Stimulated activated CD8-positive, alpha-beta memory T cell treated with anti-CD3 and anti-CD28 coated beads, Interleukin-7, amount 100 ng/mL, for 1 hour (primary cell): ENCODE measurements around the gene SNPH.

Experiments used
- DNase-seq, 2 donors: peaks; one replicate each; pipeline ENCODE4 v3.0.0-alpha.2; 2020; ENCODE audit warnings: low read depth in 2 of 2

The SNPH gene

GRCh38 chr20:1306316-1307135 is 40.4 kb downstream of the SNPH start:
- no peak for DNase-seq

GRCh38 chr20:1307171-1307570 is 41.1 kb downstream of the SNPH start:
- DNase-seq, result no peak

- no peak for DNase-seq
Measured at GRCh38 chr20:1307571-1307971, 41.5 kb downstream of the SNPH start.

- DNase-seq, result no peak
Measured at GRCh38 chr20:1308067-1308701, 42.1 kb downstream of the SNPH start.

GRCh38 chr20:1308702-1309095 is 42.6 kb downstream of the SNPH start:
- no peak for DNase-seq

- DNase-seq, result no peak
Measured at GRCh38 chr20:1309439-1309847, 43.3 kb downstream of the SNPH start.

- no peak for DNase-seq
Measured at GRCh38 chr20:1310071-1310470, 44.0 kb downstream of the SNPH start.

GRCh38 chr20:1310506-1311190 is 44.6 kb downstream of the SNPH start:
- no peak for DNase-seq

- DNase-seq, result no peak
Measured at GRCh38 chr20:1312308-1312707, 46.2 kb downstream of the SNPH start.

GRCh38 chr20:1312904-1313235 is 46.8 kb downstream of the SNPH start:
- DNase-seq, result no peak

GRCh38 chr20:1313236-1313964 is 47.3 kb downstream of the SNPH start:
- peak; percentile 33 to 56 for DNase-seq

GRCh38 chr20:1315804-1316203 is 49.7 kb downstream of the SNPH start:
- no peak for DNase-seq

GRCh38 chr20:1317545-1318255 is 51.6 kb downstream of the SNPH start:
- DNase-seq, result no peak

- no peak for DNase-seq
Measured at GRCh38 chr20:1319051-1319450, 53.0 kb downstream of the SNPH start.

- no peak for DNase-seq
Measured at GRCh38 chr20:1319462-1319861, 53.4 kb downstream of the SNPH start.

GRCh38 chr20:1320016-1320415 is 53.9 kb downstream of the SNPH start:
- no peak for DNase-seq

GRCh38 chr20:1320902-1321653 is 55.0 kb downstream of the SNPH start:
- no peak for DNase-seq

- no peak for DNase-seq
Measured at GRCh38 chr20:1321654-1321939, 55.5 kb downstream of the SNPH start.

GRCh38 chr20:1322511-1323245 is 56.6 kb downstream of the SNPH start:
- no peak for DNase-seq

- DNase-seq, result no peak
Measured at GRCh38 chr20:1323256-1323655, 57.2 kb downstream of the SNPH start.
